ENCODE results near the gene COL4A2.

The COL4A2 gene

DNA sequence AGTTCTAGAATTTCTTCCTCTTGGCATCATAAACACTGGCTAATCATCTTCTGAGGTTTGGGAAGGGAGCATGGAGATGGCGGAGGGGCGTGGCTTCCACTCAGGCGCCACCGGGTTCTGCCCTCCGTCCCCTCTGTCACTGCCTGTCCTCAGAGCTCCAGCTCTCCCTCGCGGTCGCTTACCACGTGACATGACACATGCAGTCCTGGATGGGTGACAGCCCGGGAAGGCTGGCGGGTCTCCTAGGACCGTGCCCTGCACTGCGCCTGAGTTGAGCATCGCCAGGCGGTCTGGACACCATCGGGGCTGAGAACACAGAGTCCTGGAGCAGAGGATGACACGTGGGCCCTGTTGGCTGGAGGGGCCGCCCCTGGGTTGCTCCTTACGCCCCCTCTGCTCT lies 131.1 kb downstream of the COL4A2 start:
- no peak for FAIRE-seq
- no peak for TF ChIP-seq POLR2AphosphoS5 (IDR thresholded peaks at IDR 0.05; ENCODE audit: low read depth, low read length)
- no peak for TF ChIP-seq TAF1 (IDR thresholded peaks at IDR 0.05; ENCODE audit: borderline replicate concordance, low read depth, low read length)
- no peak for TF ChIP-seq POLR2A (IDR thresholded peaks at IDR 0.05; ENCODE audit: low read depth, low read length)
- DNase-seq (ENCODE audit: insufficient read length), result no peak

DNA sequence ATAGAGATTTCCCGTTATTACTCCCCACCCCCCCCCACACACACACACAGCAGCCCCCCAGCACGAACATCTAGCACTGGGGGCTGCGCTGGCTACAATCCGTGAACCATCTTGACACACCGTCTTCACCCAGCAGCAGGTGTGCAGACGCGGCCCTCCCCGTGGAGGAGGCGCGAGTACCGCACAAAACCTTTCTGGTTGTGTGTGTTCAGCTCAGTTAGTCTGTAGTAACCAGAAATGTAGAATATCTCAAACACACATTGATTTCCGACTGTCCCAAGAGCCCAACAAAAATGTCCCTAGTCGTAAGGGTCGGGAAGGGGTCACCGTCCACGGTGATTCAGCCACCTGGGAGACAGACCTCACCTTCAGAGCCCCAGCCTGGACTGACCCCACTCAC lies 131.7 kb downstream of the COL4A2 start:
- TF ChIP-seq POLR2AphosphoS5 (IDR thresholded peaks at IDR 0.05; ENCODE audit: low read depth, low read length) (no peak), TAF1 (IDR thresholded peaks at IDR 0.05; ENCODE audit: borderline replicate concordance, low read depth, low read length) (no peak), POLR2A (IDR thresholded peaks at IDR 0.05; ENCODE audit: low read depth, low read length) (no peak)

GRCh38 chr13:110440946-110441731 lies 134.1 kb downstream of the COL4A2 start:
- TF ChIP-seq POLR2A (IDR thresholded peaks at IDR 0.05; ENCODE audit: low read depth, low read length), result no peak
- no peak for TF ChIP-seq TAF1 (IDR thresholded peaks at IDR 0.05; ENCODE audit: borderline replicate concordance, low read depth, low read length)
- no peak for TF ChIP-seq POLR2AphosphoS5 (IDR thresholded peaks at IDR 0.05; ENCODE audit: low read depth, low read length)
- FAIRE-seq, result no peak
- no peak for DNase-seq (ENCODE audit: insufficient read length)

More for the DNA sequence above, 131.7 kb downstream of the COL4A2 start:
- no peak for DNase-seq (ENCODE audit: insufficient read length)
- FAIRE-seq, result no peak

DNA sequence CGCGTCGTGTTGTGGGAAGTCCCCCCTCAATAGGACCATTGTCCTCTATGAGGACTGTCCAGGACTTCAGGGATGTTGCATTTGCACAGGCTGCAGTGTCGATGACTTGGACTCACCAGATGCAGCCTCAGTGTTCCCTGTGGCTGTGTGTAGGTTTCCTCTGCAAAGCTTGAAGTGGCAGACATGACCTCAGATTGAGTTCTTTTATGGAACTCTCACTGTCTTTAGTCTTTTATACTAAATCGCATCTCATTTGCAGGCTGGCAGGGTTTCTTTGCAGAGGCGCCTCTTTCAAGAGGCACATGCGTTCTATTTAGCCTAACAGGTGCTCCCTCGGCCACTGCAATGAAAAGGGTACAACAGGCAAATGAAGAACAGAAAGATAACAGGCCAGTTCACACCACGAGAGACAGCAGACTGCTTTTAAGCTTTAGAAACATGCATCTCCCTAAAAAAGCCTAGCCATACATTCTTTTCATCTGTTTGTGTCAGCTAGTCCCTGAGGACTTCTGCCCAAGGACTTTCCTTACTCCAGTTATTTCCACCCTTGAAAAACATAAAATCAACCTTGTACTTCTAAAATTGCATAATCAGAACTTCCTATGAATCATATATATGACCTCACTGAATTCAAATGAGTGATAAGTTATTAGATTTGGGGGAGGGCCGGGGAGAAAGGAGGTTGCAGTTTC lies 136.0 kb downstream of the COL4A2 start:
- FAIRE-seq (no peak), DNase-seq (ENCODE audit: insufficient read length) (no peak)
- TF ChIP-seq TAF1 (IDR thresholded peaks at IDR 0.05; ENCODE audit: borderline replicate concordance, low read depth, low read length), result no peak

DNA sequence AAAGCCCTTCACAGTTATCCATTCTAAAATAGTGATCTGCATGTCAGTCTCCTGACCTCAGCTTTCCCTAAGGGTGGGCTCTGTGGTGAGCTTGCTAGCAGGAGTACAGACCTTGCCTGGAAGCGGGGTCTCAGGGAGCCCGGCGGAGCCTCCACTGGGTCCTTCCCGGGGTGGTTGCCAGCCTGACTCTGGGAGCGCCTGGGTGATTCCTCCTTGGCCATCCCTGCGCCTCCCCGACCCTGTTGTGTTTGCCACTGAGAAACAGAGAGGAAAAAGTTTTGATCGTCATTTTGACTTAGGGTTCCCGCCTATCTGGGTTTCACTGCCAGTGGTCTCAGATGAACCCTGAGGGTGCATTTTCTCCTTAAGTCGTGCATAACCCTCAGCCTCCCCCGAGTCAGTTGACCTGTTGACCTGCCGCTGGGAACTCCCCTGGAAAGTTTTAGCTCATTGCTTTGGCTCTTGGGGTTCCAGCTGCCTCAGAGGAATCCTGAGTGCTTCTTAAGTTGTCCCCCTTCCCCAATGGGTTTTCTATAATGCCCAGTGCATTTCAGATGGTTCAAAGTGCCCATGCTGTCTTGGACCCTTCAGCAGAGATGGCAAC lies 136.6 kb downstream of the COL4A2 start:
- no peak for TF ChIP-seq TAF1 (IDR thresholded peaks at IDR 0.05; ENCODE audit: borderline replicate concordance, low read depth, low read length)
- no peak for FAIRE-seq
- DNase-seq (ENCODE audit: insufficient read length), result no peak

- peak; percentile 83 for FAIRE-seq
- DNase-seq (ENCODE audit: insufficient read length), result no peak
- TF ChIP-seq TAF1 (IDR thresholded peaks at IDR 0.05; ENCODE audit: borderline replicate concordance, low read depth, low read length) (no peak), POLR2AphosphoS5 (IDR thresholded peaks at IDR 0.05; ENCODE audit: low read depth, low read length) (no peak), POLR2A (IDR thresholded peaks at IDR 0.05; ENCODE audit: low read depth, low read length) (no peak)
Measured at GRCh38 chr13:110444226-110444653, 137.2 kb downstream of the COL4A2 start.

GRCh38 chr13:110445183-110445582 lies 138.1 kb downstream of the COL4A2 start:
- FAIRE-seq (peak; percentile 74), DNase-seq (ENCODE audit: insufficient read length) (no peak)
- TF ChIP-seq POLR2AphosphoS5 (IDR thresholded peaks at IDR 0.05; ENCODE audit: low read depth, low read length), result no peak
- TF ChIP-seq TAF1 (IDR thresholded peaks at IDR 0.05; ENCODE audit: borderline replicate concordance, low read depth, low read length), result no peak
- TF ChIP-seq POLR2A (IDR thresholded peaks at IDR 0.05; ENCODE audit: low read depth, low read length), result no peak

GRCh38 chr13:110445722-110446574 lies 138.9 kb downstream of the COL4A2 start:
- DNase-seq (ENCODE audit: insufficient read length) (no peak), FAIRE-seq (no peak)
- TF ChIP-seq POLR2A (IDR thresholded peaks at IDR 0.05; ENCODE audit: low read depth, low read length), result no peak

- TF ChIP-seq POLR2AphosphoS5 (IDR thresholded peaks at IDR 0.05; ENCODE audit: low read depth, low read length) (no peak), POLR2A (IDR thresholded peaks at IDR 0.05; ENCODE audit: low read depth, low read length) (no peak), TAF1 (IDR thresholded peaks at IDR 0.05; ENCODE audit: borderline replicate concordance, low read depth, low read length) (no peak)
- DNase-seq (ENCODE audit: insufficient read length), result no peak
- no peak for FAIRE-seq
Measured at GRCh38 chr13:110446575-110446890, 139.4 kb downstream of the COL4A2 start.

- FAIRE-seq (peak; percentile 50), DNase-seq (ENCODE audit: insufficient read length) (no peak)
- TF ChIP-seq TAF1 (IDR thresholded peaks at IDR 0.05; ENCODE audit: borderline replicate concordance, low read depth, low read length), result no peak
- no peak for TF ChIP-seq POLR2AphosphoS5 (IDR thresholded peaks at IDR 0.05; ENCODE audit: low read depth, low read length)
- TF ChIP-seq POLR2A (IDR thresholded peaks at IDR 0.05; ENCODE audit: low read depth, low read length), result no peak
Measured at GRCh38 chr13:110447058-110447511, 140.0 kb downstream of the COL4A2 start.

GRCh38 chr13:110447801-110448200 lies 140.7 kb downstream of the COL4A2 start:
- no peak for DNase-seq (ENCODE audit: insufficient read length)
- TF ChIP-seq POLR2A (IDR thresholded peaks at IDR 0.05; ENCODE audit: low read depth, low read length) (no peak), TAF1 (IDR thresholded peaks at IDR 0.05; ENCODE audit: borderline replicate concordance, low read depth, low read length) (no peak), POLR2AphosphoS5 (IDR thresholded peaks at IDR 0.05; ENCODE audit: low read depth, low read length) (no peak)
- FAIRE-seq, result no peak
